ENCODE data around the gene GUK1.

The GUK1 gene

GRCh38 chr1:228118040-228118439 is 22.0 kb upstream of the GUK1 start:
- Histone ChIP-seq H3K9me3 (ENCODE audit: control insufficient read depth, low read depth, low read length) (peaks cover 11% of the 10 kb centered on the region), H3K27ac (ENCODE audit: low read length) (no peak overlapping the region), H3K4me1 (ENCODE audit: control insufficient read depth, low read depth, low read length) (no peaks in the 10 kb centered on the region), H3K9ac (ENCODE audit: low read length) (no peak overlapping the region), H3K27me3 (ENCODE audit: control insufficient read depth, insufficient read depth, low read length) (peaks cover 4% of the 10 kb centered on the region), H3K4me3 (ENCODE audit: low read length) (no peak overlapping the region), H3K36me3 (ENCODE audit: control insufficient read depth, low read depth, low read length) (no peaks in the 10 kb centered on the region)

GRCh38 chr1:228120351-228120750 is 19.7 kb upstream of the GUK1 start:
- Histone ChIP-seq H3K27ac (ENCODE audit: low read length) (no peak overlapping the region), H3K4me3 (ENCODE audit: low read length) (no peak overlapping the region), H3K9me3 (ENCODE audit: control insufficient read depth, low read depth, low read length) (peaks cover 11% of the 10 kb centered on the region), H3K36me3 (ENCODE audit: control insufficient read depth, low read depth, low read length) (no peaks in the 10 kb centered on the region), H3K4me1 (ENCODE audit: control insufficient read depth, low read depth, low read length) (no peaks in the 10 kb centered on the region), H3K9ac (ENCODE audit: low read length) (no peak overlapping the region), H3K27me3 (ENCODE audit: control insufficient read depth, insufficient read depth, low read length) (peaks cover 22% of the 10 kb centered on the region)

- H3K36me3 ChIP-seq (ENCODE audit: control insufficient read depth, low read depth, low read length) = no peaks in the 10 kb centered on the region
- H3K9ac ChIP-seq (ENCODE audit: low read length) = no peak overlapping the region
- no peak overlapping the region for H3K4me3 ChIP-seq (ENCODE audit: low read length)
- peaks cover 22% of the 10 kb centered on the region for H3K27me3 ChIP-seq (ENCODE audit: control insufficient read depth, insufficient read depth, low read length)
- H3K4me1 ChIP-seq (ENCODE audit: control insufficient read depth, low read depth, low read length) = no peaks in the 10 kb centered on the region
- no peak overlapping the region for H3K27ac ChIP-seq (ENCODE audit: low read length)
- H3K9me3 ChIP-seq (ENCODE audit: control insufficient read depth, low read depth, low read length) = peaks cover 11% of the 10 kb centered on the region
Measured at GRCh38 chr1:228120857-228121489, 19.1 kb upstream of the GUK1 start.

- Histone ChIP-seq H3K27me3 (ENCODE audit: control insufficient read depth, insufficient read depth, low read length) (peaks cover 28% of the 10 kb centered on the region), H3K4me1 (ENCODE audit: control insufficient read depth, low read depth, low read length) (no peaks in the 10 kb centered on the region), H3K27ac (ENCODE audit: low read length) (no peak overlapping the region), H3K4me3 (ENCODE audit: low read length) (no peak overlapping the region), H3K36me3 (ENCODE audit: control insufficient read depth, low read depth, low read length) (no peaks in the 10 kb centered on the region), H3K9ac (ENCODE audit: low read length) (no peak overlapping the region), H3K9me3 (ENCODE audit: control insufficient read depth, low read depth, low read length) (peaks cover 3% of the 10 kb centered on the region)
Measured at GRCh38 chr1:228122921-228123441, 17.1 kb upstream of the GUK1 start.

- no peak overlapping the region for H3K4me3 ChIP-seq (ENCODE audit: low read length)
Measured at GRCh38 chr1:228123505-228123904, 16.6 kb upstream of the GUK1 start.

GRCh38 chr1:228125185-228125584 is 14.9 kb upstream of the GUK1 start:
- Histone ChIP-seq H3K4me3 (ENCODE audit: low read length) (no peak overlapping the region), H3K9me3 (ENCODE audit: control insufficient read depth, low read depth, low read length) (no peaks in the 10 kb centered on the region), H3K9ac (ENCODE audit: low read length) (no peak overlapping the region), H3K27ac (ENCODE audit: low read length) (no peak overlapping the region), H3K36me3 (ENCODE audit: control insufficient read depth, low read depth, low read length) (no peaks in the 10 kb centered on the region), H3K27me3 (ENCODE audit: control insufficient read depth, insufficient read depth, low read length) (peaks cover 38% of the 10 kb centered on the region), H3K4me1 (ENCODE audit: control insufficient read depth, low read depth, low read length) (no peaks in the 10 kb centered on the region)

More at GRCh38 chr1:228123505-228123904, 16.6 kb upstream of the GUK1 start:
- Histone ChIP-seq H3K9ac (ENCODE audit: low read length) (no peak overlapping the region), H3K27ac (ENCODE audit: low read length) (no peak overlapping the region), H3K4me1 (ENCODE audit: control insufficient read depth, low read depth, low read length) (no peaks in the 10 kb centered on the region), H3K9me3 (ENCODE audit: control insufficient read depth, low read depth, low read length) (no peaks in the 10 kb centered on the region), H3K27me3 (ENCODE audit: control insufficient read depth, insufficient read depth, low read length) (peaks cover 28% of the 10 kb centered on the region), H3K36me3 (ENCODE audit: control insufficient read depth, low read depth, low read length) (no peaks in the 10 kb centered on the region)

GRCh38 chr1:228131766-228132165 is 8.3 kb upstream of the GUK1 start:
- Histone ChIP-seq H3K4me1 (ENCODE audit: control insufficient read depth, low read depth, low read length) (no peaks in the 10 kb centered on the region), H3K36me3 (ENCODE audit: control insufficient read depth, low read depth, low read length) (no peaks in the 10 kb centered on the region), H3K9ac (ENCODE audit: low read length) (no peak overlapping the region), H3K4me3 (ENCODE audit: low read length) (no peak overlapping the region), H3K27me3 (ENCODE audit: control insufficient read depth, insufficient read depth, low read length) (peaks cover 46% of the 10 kb centered on the region), H3K9me3 (ENCODE audit: control insufficient read depth, low read depth, low read length) (no peaks in the 10 kb centered on the region), H3K27ac (ENCODE audit: low read length) (no peak overlapping the region)

GRCh38 chr1:228134591-228134990 is 5.5 kb upstream of the GUK1 start:
- no peaks in the 10 kb centered on the region for H3K9me3 ChIP-seq (ENCODE audit: control insufficient read depth, low read depth, low read length)
- no peak overlapping the region for H3K4me3 ChIP-seq (ENCODE audit: low read length)
- H3K27me3 ChIP-seq (ENCODE audit: control insufficient read depth, insufficient read depth, low read length) = peaks cover 58% of the 10 kb centered on the region
- H3K9ac ChIP-seq (ENCODE audit: low read length) = no peak overlapping the region
- no peak overlapping the region for H3K27ac ChIP-seq (ENCODE audit: low read length)
- H3K4me1 ChIP-seq (ENCODE audit: control insufficient read depth, low read depth, low read length) = no peaks in the 10 kb centered on the region
- H3K36me3 ChIP-seq (ENCODE audit: control insufficient read depth, low read depth, low read length) = no peaks in the 10 kb centered on the region

GRCh38 chr1:228136901-228137300 is 3.2 kb upstream of the GUK1 start:
- Histone ChIP-seq H3K4me1 (ENCODE audit: control insufficient read depth, low read depth, low read length) (peaks cover 4% of the 10 kb centered on the region), H3K27me3 (ENCODE audit: control insufficient read depth, insufficient read depth, low read length) (peaks cover 52% of the 10 kb centered on the region), H3K4me3 (ENCODE audit: low read length) (no peak overlapping the region), H3K9me3 (ENCODE audit: control insufficient read depth, low read depth, low read length) (no peaks in the 10 kb centered on the region), H3K9ac (ENCODE audit: low read length) (no peak overlapping the region), H3K36me3 (ENCODE audit: control insufficient read depth, low read depth, low read length) (no peaks in the 10 kb centered on the region), H3K27ac (ENCODE audit: low read length) (no peak overlapping the region)

- no peaks in the 10 kb centered on the region for H3K9me3 ChIP-seq (ENCODE audit: control insufficient read depth, low read depth, low read length)
- H3K4me3 ChIP-seq (ENCODE audit: low read length) = peak overlapping the region; percentile 75
- H3K27ac ChIP-seq (ENCODE audit: low read length) = no peak overlapping the region
- H3K4me1 ChIP-seq (ENCODE audit: control insufficient read depth, low read depth, low read length) = peaks cover 4% of the 10 kb centered on the region
- no peaks in the 10 kb centered on the region for H3K36me3 ChIP-seq (ENCODE audit: control insufficient read depth, low read depth, low read length)
- peak overlapping the region; percentile 40 for H3K9ac ChIP-seq (ENCODE audit: low read length)
- peaks cover 41% of the 10 kb centered on the region for H3K27me3 ChIP-seq (ENCODE audit: control insufficient read depth, insufficient read depth, low read length)
Measured at GRCh38 chr1:228139406-228139930, 611 bp upstream of the GUK1 start.

- no peak overlapping the region for H3K27ac ChIP-seq (ENCODE audit: low read length)
- peak overlapping the region; percentile 82 for H3K4me3 ChIP-seq (ENCODE audit: low read length)
Measured at GRCh38 chr1:228140724-228141225, 696 bp downstream of the GUK1 start.

More at GRCh38 chr1:228140724-228141225, 696 bp downstream of the GUK1 start:
- Histone ChIP-seq H3K4me1 (ENCODE audit: control insufficient read depth, low read depth, low read length) (peaks cover 4% of the 10 kb centered on the region), H3K27me3 (ENCODE audit: control insufficient read depth, insufficient read depth, low read length) (peaks cover 28% of the 10 kb centered on the region), H3K9me3 (ENCODE audit: control insufficient read depth, low read depth, low read length) (no peaks in the 10 kb centered on the region), H3K36me3 (ENCODE audit: control insufficient read depth, low read depth, low read length) (no peaks in the 10 kb centered on the region), H3K9ac (ENCODE audit: low read length) (peak overlapping the region; percentile 61)
